Neutrophil (primary cell): ENCODE data around the gene SLC27A4.

Experiments
- H3K27ac ChIP-seq: fragments of 200-600 bp; sonication (generic); 2 replicates; pipeline ENCODE4 v1.5.1; 2016; ENCODE audit warnings: mild to moderate bottlenecking, moderate library complexity
- H3K27me3 ChIP-seq: fragments of 200-600 bp; sonication (generic); 2 replicates; pipeline ENCODE4 v1.6.0; 2016; ENCODE audit warnings: mild to moderate bottlenecking
- H3K36me3 ChIP-seq: fragments of 200-600 bp; sonication (generic); 2 replicates; pipeline ENCODE4 v1.5.1; 2017
- H3K4me1 ChIP-seq, 2 experiments: fragments of 200-600 bp in 1 of 2; sonication (generic) in 1 of 2; 1 replicate in 1 of 2; 2 replicates in 1 of 2; pipeline versions ENCODE4 v1.5.1 to v1.6.1; 2013 to 2016; ENCODE audit warnings: low read depth in 1 of 2, low read length in 1 of 2, mild to moderate bottlenecking in 1 of 2, moderate library complexity in 1 of 2; ENCODE audit not compliant: control insufficient read depth in 1 of 2, insufficient read depth in 1 of 2
- H3K4me3 ChIP-seq, 2 experiments: fragments of 200-600 bp in 1 of 2; sonication (generic) in 1 of 2; 1 replicate in 1 of 2; 2 replicates in 1 of 2; pipeline ENCODE4 v1.5.1; 2013 to 2016; ENCODE audit warnings: low read depth in 1 of 2, low read length in 1 of 2, mild to moderate bottlenecking in 1 of 2, moderate library complexity in 1 of 2
- H3K9me3 ChIP-seq: fragments of 200-600 bp; sonication (generic); 2 replicates; pipeline ENCODE4 v1.5.1; 2016
- CTCF ChIP-seq: fragments of 200-600 bp; sonication (generic); IDR thresholded peaks from 2 replicates; pipeline ENCODE4 v1.5.1; 2016; ENCODE audit warnings: antibody characterized with exemption

The SLC27A4 gene

GRCh38 chr9:128310461-128310860 is 29.9 kb upstream of the SLC27A4 start:
- Histone ChIP-seq H3K27ac (no peak overlapping the region), H3K27me3 (no peaks in the 10 kb centered on the region), H3K9me3 (no peaks in the 10 kb centered on the region), H3K4me3 (no peak overlapping the region), H3K36me3 (peaks cover 22% of the 10 kb centered on the region), H3K4me1 (no peaks in the 10 kb centered on the region)
- no peak for TF ChIP-seq CTCF

DNA sequence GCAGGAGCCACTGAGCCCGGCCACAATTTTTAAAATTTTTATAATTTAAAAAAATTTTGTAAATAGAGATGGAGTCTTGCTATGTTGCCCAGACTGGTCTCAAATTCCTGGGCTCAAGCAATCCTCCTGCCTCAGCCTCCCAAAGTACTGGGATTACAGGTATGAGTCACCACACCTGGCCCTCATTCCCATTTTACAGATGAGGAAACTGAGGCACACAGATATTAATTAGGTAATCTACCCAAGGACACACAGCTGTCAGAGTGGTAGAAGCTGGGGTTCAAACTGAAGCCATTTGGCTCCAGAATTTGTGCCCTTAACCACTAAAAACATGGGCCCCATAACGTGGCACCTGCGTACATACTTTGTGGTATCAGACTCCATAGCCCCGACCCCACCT is 25.6 kb upstream of the SLC27A4 start:
- H3K9me3 ChIP-seq = no peaks in the 10 kb centered on the region
- H3K27ac ChIP-seq = no peak overlapping the region
- no peaks in the 10 kb centered on the region for H3K4me1 ChIP-seq
- no peak for TF ChIP-seq CTCF
- no peaks in the 10 kb centered on the region for H3K27me3 ChIP-seq
- H3K4me3 ChIP-seq = no peak overlapping the region
- H3K36me3 ChIP-seq = peaks cover 23% of the 10 kb centered on the region

GRCh38 chr9:128316421-128316820 is 23.9 kb upstream of the SLC27A4 start:
- Histone ChIP-seq H3K4me1 (peaks cover 0 to under 1% of the 10 kb centered on the region in 2 experiments), H3K27me3 (no peaks in the 10 kb centered on the region), H3K27ac (no peak overlapping the region), H3K9me3 (no peaks in the 10 kb centered on the region), H3K36me3 (peaks cover 8% of the 10 kb centered on the region), H3K4me3 (no peak overlapping the region)
- TF ChIP-seq CTCF = no peak

GRCh38 chr9:128317629-128318028 is 22.7 kb upstream of the SLC27A4 start:
- Histone ChIP-seq H3K4me1 (peaks cover 7 to 8% of the 10 kb centered on the region in 2 experiments), H3K4me3 (no peak overlapping the region), H3K36me3 (peaks cover 7% of the 10 kb centered on the region), H3K27me3 (no peaks in the 10 kb centered on the region), H3K9me3 (no peaks in the 10 kb centered on the region), H3K27ac (no peak overlapping the region)
- TF ChIP-seq CTCF = no peak

GRCh38 chr9:128321343-128321742 is 19.0 kb upstream of the SLC27A4 start:
- peak overlapping the region; percentile 81 to 89 for H3K4me3 ChIP-seq
- no peaks in the 10 kb centered on the region for H3K27me3 ChIP-seq
- TF ChIP-seq CTCF = no peak
- peaks cover 11% of the 10 kb centered on the region for H3K36me3 ChIP-seq
- H3K4me1 ChIP-seq = peaks cover 21 to 22% of the 10 kb centered on the region in 2 experiments
- no peak overlapping the region for H3K27ac ChIP-seq
- H3K9me3 ChIP-seq = no peaks in the 10 kb centered on the region

DNA sequence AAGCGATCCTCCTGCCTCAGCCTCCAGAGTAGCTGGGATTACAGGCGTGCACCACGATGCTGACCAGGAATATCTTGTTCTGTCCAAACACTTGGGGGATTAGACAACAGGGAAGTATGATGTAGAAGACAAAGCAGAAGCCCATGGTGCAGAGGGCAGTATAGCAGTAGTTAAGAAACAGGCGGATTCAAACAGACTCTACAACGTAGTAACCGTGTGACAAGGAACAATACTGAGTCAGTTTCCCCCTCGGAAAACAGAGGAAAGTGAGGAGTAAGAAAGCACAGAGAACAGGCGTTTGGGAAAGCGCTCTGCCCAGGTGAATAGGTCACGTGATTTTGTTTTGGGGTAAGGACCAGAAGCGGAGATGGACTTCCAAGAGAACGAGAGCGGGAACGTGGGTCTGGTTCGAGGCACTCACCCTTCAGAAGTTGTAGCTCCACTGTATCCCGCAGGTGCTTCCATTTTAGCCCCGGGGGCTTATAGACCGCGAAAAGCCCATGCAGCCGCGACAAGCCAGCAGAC is 18.4 kb upstream of the SLC27A4 start:
- H3K4me3 ChIP-seq = peak overlapping the region; percentile 81 to 89
- H3K36me3 ChIP-seq = peaks cover 6% of the 10 kb centered on the region
- H3K4me1 ChIP-seq = peaks cover 21 to 22% of the 10 kb centered on the region in 2 experiments
- no peak for TF ChIP-seq CTCF
- no peaks in the 10 kb centered on the region for H3K9me3 ChIP-seq
- H3K27ac ChIP-seq = peak overlapping the region; percentile 90
- H3K27me3 ChIP-seq = no peaks in the 10 kb centered on the region
